ES-I3 (cell line): Measurements from ENCODE around the gene TPRX2.
"Not testable (repeated sequence)": the region's sequence is repeated elsewhere in the genome, so short reads cannot be mapped to it uniquely, and the experiment has no call there.

ENCODE experiments used
- H3K36me3 ChIP-seq: 2 replicates; pipeline ENCODE4 v1.6.1; 2013; ENCODE audit warnings: mild to moderate bottlenecking, low read length, control low read depth, moderate library complexity; ENCODE audit not compliant: insufficient read depth
- H3K4me1 ChIP-seq: 2 replicates; pipeline ENCODE4 v1.6.1; 2013; ENCODE audit warnings: mild to moderate bottlenecking, control low read depth, low read length; ENCODE audit not compliant: insufficient read depth
- H3K9ac ChIP-seq: 2 replicates; pipeline ENCODE4 v1.6.1; 2013; ENCODE audit warnings: low read depth, mild to moderate bottlenecking, low read length, moderate library complexity
- H3K9me3 ChIP-seq: 2 replicates; pipeline ENCODE4 v1.6.1; 2013; ENCODE audit warnings: mild to moderate bottlenecking, low read length, moderate library complexity; ENCODE audit not compliant: control insufficient read depth, insufficient read depth

Gene TPRX2

GRCh38 chr19:47885067-47885463, 26.0 kb downstream of the TPRX2 start:
- H3K36me3 ChIP-seq = no peaks in the 10 kb centered on the region
- no peak overlapping the region for H3K9ac ChIP-seq
- no peaks in the 10 kb centered on the region for H3K9me3 ChIP-seq
- no peaks in the 10 kb centered on the region for H3K4me1 ChIP-seq

- Histone ChIP-seq H3K36me3 (no peaks in the 10 kb centered on the region), H3K9ac (no peak within 1 kb of the TSS), H3K4me1 (no peaks in the 10 kb centered on the region), H3K9me3 (no peaks in the 10 kb centered on the region)
These were observed 27.1 kb downstream of the TPRX2 start, which contains the start of gene SULT2A1 for GRCh38 chr19:47886010-47886559. Gene SULT2A1 (minus strand): TSS chr19:47886315. CDS start chr19:47886257, 58 bp downstream.

- Histone ChIP-seq H3K4me1 (no peaks in the 10 kb centered on the region), H3K36me3 (no peaks in the 10 kb centered on the region), H3K9ac (no peak overlapping the region), H3K9me3 (peaks cover 6% of the 10 kb centered on the region)
These were observed 32.0 kb downstream of the TPRX2 start for GRCh38 chr19:47890865-47891621.

- H3K36me3 ChIP-seq = no peaks in the 10 kb centered on the region
- H3K4me1 ChIP-seq = no peaks in the 10 kb centered on the region
- peaks cover 7% of the 10 kb centered on the region for H3K9me3 ChIP-seq
- H3K9ac ChIP-seq = no peak overlapping the region
These were observed 32.5 kb downstream of the TPRX2 start for GRCh38 chr19:47891622-47891922.

GRCh38 chr19:47891923-47892666, 33.1 kb downstream of the TPRX2 start:
- Histone ChIP-seq H3K4me1 (no peaks in the 10 kb centered on the region), H3K9me3 (peaks cover 8% of the 10 kb centered on the region), H3K9ac (no peak overlapping the region), H3K36me3 (no peaks in the 10 kb centered on the region)

- Histone ChIP-seq H3K36me3 (no peaks in the 10 kb centered on the region), H3K4me1 (no peaks in the 10 kb centered on the region), H3K9ac (no peak overlapping the region), H3K9me3 (peaks cover 8% of the 10 kb centered on the region)
These were observed 36.2 kb downstream of the TPRX2 start for GRCh38 chr19:47895165-47895782.

GRCh38 chr19:47896019-47896418, 37.0 kb downstream of the TPRX2 start:
- Histone ChIP-seq H3K4me1 (no peaks in the 10 kb centered on the region), H3K36me3 (no peaks in the 10 kb centered on the region), H3K9ac (no peak overlapping the region), H3K9me3 (peaks cover 8% of the 10 kb centered on the region)

GRCh38 chr19:47896773-47897172, 37.7 kb downstream of the TPRX2 start:
- Histone ChIP-seq H3K4me1 (no peaks in the 10 kb centered on the region), H3K9me3 (peaks cover 8% of the 10 kb centered on the region), H3K9ac (no peak overlapping the region), H3K36me3 (no peaks in the 10 kb centered on the region)

GRCh38 chr19:47897861-47898260, 38.8 kb downstream of the TPRX2 start:
- no peak overlapping the region for H3K9ac ChIP-seq
- H3K4me1 ChIP-seq = no peaks in the 10 kb centered on the region
- no peaks in the 10 kb centered on the region for H3K36me3 ChIP-seq
- H3K9me3 ChIP-seq = peaks cover 2% of the 10 kb centered on the region

GRCh38 chr19:47899335-47899734, 40.3 kb downstream of the TPRX2 start:
- no peaks in the 10 kb centered on the region for H3K36me3 ChIP-seq
- H3K9ac ChIP-seq = no peak overlapping the region
- H3K9me3 ChIP-seq = peaks cover 2% of the 10 kb centered on the region
- no peaks in the 10 kb centered on the region for H3K4me1 ChIP-seq

- no peaks in the 10 kb centered on the region for H3K36me3 ChIP-seq
- no peak overlapping the region for H3K9ac ChIP-seq
- H3K4me1 ChIP-seq = no peaks in the 10 kb centered on the region
- peaks cover 2% of the 10 kb centered on the region; the same call in 1 of the 2 replicates for H3K9me3 ChIP-seq
These were observed 42.3 kb downstream of the TPRX2 start for GRCh38 chr19:47901370-47901769.

- H3K9me3 ChIP-seq, H3K36me3 ChIP-seq, H3K4me1 ChIP-seq, H3K9ac ChIP-seq: not testable (repeated sequence)
These were observed 50.3 kb downstream of the TPRX2 start for GRCh38 chr19:47909350-47909749.

GRCh38 chr19:47910191-47910590, 51.2 kb downstream of the TPRX2 start:
- H3K9me3 ChIP-seq, H3K36me3 ChIP-seq, H3K4me1 ChIP-seq: not testable (repeated sequence)

More at GRCh38 chr19:47910191-47910590, 51.2 kb downstream of the TPRX2 start:
- H3K9ac ChIP-seq = not testable (repeated sequence)
